HEK293 (cell line): ENCODE measurements around the gene ADAMTSL5.
A peak's percentile ranks its signal among the peaks of the same experiment; 100 is the strongest.

Experiments
- BCL11A ChIP-seq: fragments of 450-650 bp; formaldehyde crosslinking; IDR thresholded peaks from 2 replicates; pipeline ENCODE4 v1.5.1; 2016; ENCODE audit warnings: low read depth, missing biosample characterization, missing genetic modification characterization
- EGR2 ChIP-seq: fragments of 450-650 bp; formaldehyde crosslinking; IDR thresholded peaks from 2 replicates; pipeline ENCODE4 v1.5.1; 2016; ENCODE audit warnings: low read depth, missing biosample characterization, missing genetic modification characterization
- GLIS1 ChIP-seq: fragments of 450-650 bp; formaldehyde crosslinking; IDR thresholded peaks from 2 replicates; pipeline ENCODE4 v1.5.1; 2016; ENCODE audit warnings: missing biosample characterization, missing genetic modification characterization
- GLIS2 ChIP-seq: fragments of 450-650 bp; formaldehyde crosslinking; IDR thresholded peaks from 2 replicates; pipeline ENCODE4 v1.5.1; 2016; ENCODE audit warnings: missing biosample characterization, missing genetic modification characterization
- HOXA7 ChIP-seq: sonication (generic); formaldehyde crosslinking; IDR thresholded peaks from 2 replicates; pipeline ENCODE4 v1.8.1; 2022; ENCODE audit warnings: missing genetic modification reagents, borderline replicate concordance
- OSR2 ChIP-seq: fragments of 450-650 bp; formaldehyde crosslinking; IDR thresholded peaks from 2 replicates; pipeline ENCODE4 v1.5.1; 2016; ENCODE audit warnings: missing biosample characterization, missing genetic modification characterization
- OVOL3 ChIP-seq: fragments of 450-650 bp; formaldehyde crosslinking; IDR thresholded peaks from 2 replicates; pipeline ENCODE4 v1.5.1; 2016; ENCODE audit warnings: missing biosample characterization, missing genetic modification characterization
- RBAK ChIP-seq: fragments of 450-650 bp; formaldehyde crosslinking; IDR thresholded peaks from 2 replicates; pipeline ENCODE4 v1.5.1; 2016; ENCODE audit warnings: missing biosample characterization, missing genetic modification characterization
- SALL2 ChIP-seq: fragments of 450-650 bp; formaldehyde crosslinking; IDR thresholded peaks from 2 replicates; pipeline ENCODE4 v1.5.0; 2017; ENCODE audit warnings: missing biosample characterization, mild to moderate bottlenecking, missing genetic modification characterization, borderline replicate concordance
- TCF7L2 ChIP-seq: IDR thresholded peaks from 2 replicates; pipeline ENCODE4 v1.6.1; 2011; ENCODE audit warnings: low read depth, mild to moderate bottlenecking, inconsistent platforms, low read length, moderate library complexity, borderline replicate concordance
- ZBTB20 ChIP-seq: fragments of 450-650 bp; formaldehyde crosslinking; IDR thresholded peaks from 2 replicates; pipeline ENCODE4 v1.5.1; 2016; ENCODE audit warnings: missing biosample characterization, missing genetic modification characterization
- ZBTB48 ChIP-seq: fragments of 450-650 bp; formaldehyde crosslinking; IDR thresholded peaks from 2 replicates; pipeline ENCODE4 v1.5.1; 2016; ENCODE audit warnings: missing biosample characterization, missing genetic modification characterization
- ZEB2 ChIP-seq: fragments of 450-650 bp; formaldehyde crosslinking; IDR thresholded peaks from 2 replicates; pipeline ENCODE4 v1.5.1; 2016; ENCODE audit warnings: missing biosample characterization, missing genetic modification characterization
- ZNF133 ChIP-seq: fragments of 450-650 bp; formaldehyde crosslinking; IDR thresholded peaks from 2 replicates; pipeline ENCODE4 v1.5.1; 2016; ENCODE audit warnings: missing biosample characterization, missing genetic modification characterization
- ZNF184 ChIP-seq: fragments of 450-650 bp; IDR thresholded peaks from 2 replicates; pipeline ENCODE4 v1.5.1; 2018; ENCODE audit warnings: missing biosample characterization, mild to moderate bottlenecking, missing genetic modification characterization
- ZNF2 ChIP-seq: fragments of 450-650 bp; formaldehyde crosslinking; IDR thresholded peaks from 2 replicates; pipeline ENCODE4 v1.5.1; 2016; ENCODE audit warnings: missing biosample characterization, missing genetic modification characterization
- ZNF202 ChIP-seq: fragments of 450-650 bp; formaldehyde crosslinking; IDR thresholded peaks from 2 replicates; pipeline ENCODE4 v1.5.1; 2016; ENCODE audit warnings: missing biosample characterization, missing genetic modification characterization, borderline replicate concordance
- ZNF214 ChIP-seq: fragments of 450-650 bp; formaldehyde crosslinking; IDR thresholded peaks from 2 replicates; pipeline ENCODE4 v1.5.1; 2017; ENCODE audit warnings: missing biosample characterization, mild to moderate bottlenecking, missing genetic modification characterization, borderline replicate concordance
- ZNF223 ChIP-seq: fragments of 450-650 bp; formaldehyde crosslinking; IDR thresholded peaks from 2 replicates; pipeline ENCODE4 v1.5.1; 2016; ENCODE audit warnings: missing biosample characterization, missing genetic modification characterization
- ZNF23 ChIP-seq: fragments of 450-650 bp; formaldehyde crosslinking; IDR thresholded peaks from 2 replicates; pipeline ENCODE4 v1.5.1; 2016; ENCODE audit warnings: missing biosample characterization, missing genetic modification characterization, borderline replicate concordance
- ZNF239 ChIP-seq: fragments of 450-650 bp; formaldehyde crosslinking; IDR thresholded peaks from 2 replicates; pipeline ENCODE4 v1.5.1; 2016; ENCODE audit warnings: missing biosample characterization, missing genetic modification characterization
- ZNF302 ChIP-seq: fragments of 450-650 bp; formaldehyde crosslinking; IDR thresholded peaks from 2 replicates; pipeline ENCODE4 v1.5.1; 2016; ENCODE audit warnings: missing biosample characterization, missing genetic modification characterization, low read depth
- ZNF354C ChIP-seq: fragments of 450-650 bp; formaldehyde crosslinking; IDR thresholded peaks from 2 replicates; pipeline ENCODE4 v1.5.1; 2016; ENCODE audit warnings: missing biosample characterization, missing genetic modification characterization, low read depth, borderline replicate concordance
- ZNF423 ChIP-seq: fragments of 450-650 bp; formaldehyde crosslinking; IDR thresholded peaks from 2 replicates; pipeline ENCODE4 v1.5.1; 2016; ENCODE audit warnings: missing biosample characterization, missing genetic modification characterization
- ZNF433 ChIP-seq: fragments of 450-650 bp; formaldehyde crosslinking; IDR thresholded peaks from 2 replicates; pipeline ENCODE4 v1.5.1; 2016; ENCODE audit warnings: missing biosample characterization, missing genetic modification characterization, low read depth
- ZNF510 ChIP-seq: fragments of 450-650 bp; formaldehyde crosslinking; IDR thresholded peaks from 2 replicates; pipeline ENCODE4 v1.5.1; 2018; ENCODE audit warnings: mild to moderate bottlenecking, missing genetic modification characterization, missing biosample characterization; ENCODE audit not compliant: insufficient replicate concordance
- ZNF626 ChIP-seq: fragments of 450-650 bp; sonication (Bioruptor Pico); formaldehyde crosslinking; IDR thresholded peaks from 2 replicates; pipeline ENCODE4 v1.5.1; 2018; ENCODE audit warnings: missing biosample characterization, missing genetic modification characterization, inconsistent platforms
- ZNF747 ChIP-seq: fragments of 450-650 bp; formaldehyde crosslinking; IDR thresholded peaks from 2 replicates; pipeline ENCODE4 v1.5.1; 2016; ENCODE audit warnings: missing biosample characterization, missing genetic modification characterization
- TF ChIP-seq, protein P1 (sequence below): fragments of 450-650 bp; formaldehyde crosslinking; conservative IDR thresholded peaks from 2 replicates; pipeline ENCODE4 v1.5.1; 2016; ENCODE audit warnings: low read depth, missing biosample characterization, missing genetic modification characterization
- TF ChIP-seq, protein P2 (sequence below): fragments of 450-650 bp; formaldehyde crosslinking; IDR thresholded peaks from 2 replicates; pipeline ENCODE4 v1.5.1; 2016; ENCODE audit warnings: missing biosample characterization, missing genetic modification characterization
- TF ChIP-seq, protein P3 (sequence below): fragments of 450-650 bp; IDR thresholded peaks from 2 replicates; pipeline ENCODE4 v1.5.1; 2018; ENCODE audit warnings: missing biosample characterization, mild to moderate bottlenecking, missing genetic modification characterization
- TF ChIP-seq, protein P4 (sequence below): fragments of 450-650 bp; formaldehyde crosslinking; IDR thresholded peaks from 2 replicates; pipeline ENCODE4 v1.5.1; 2016; ENCODE audit warnings: missing biosample characterization, missing genetic modification characterization

The ADAMTSL5 gene

DNA sequence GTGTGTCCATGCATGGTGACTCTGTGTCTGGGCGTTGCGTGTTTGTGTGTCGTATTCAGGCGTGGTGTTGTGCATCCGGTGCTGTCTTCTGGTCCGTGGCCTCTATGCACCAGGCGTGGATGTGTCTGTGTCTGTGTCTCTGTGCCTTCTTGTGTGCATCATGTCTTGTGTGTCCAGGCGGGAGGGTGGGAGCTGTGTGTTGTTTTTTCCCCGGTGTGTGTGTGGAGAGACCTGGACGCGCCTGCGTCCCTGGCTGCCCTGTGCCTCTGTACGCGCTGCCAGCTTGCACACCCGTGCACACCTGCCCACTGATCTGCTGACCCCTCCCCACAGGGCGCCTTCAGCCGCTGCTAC is 12.1 kb upstream of the ADAMTSL5 start (continued):
- TF ChIP-seq, protein P1, sequence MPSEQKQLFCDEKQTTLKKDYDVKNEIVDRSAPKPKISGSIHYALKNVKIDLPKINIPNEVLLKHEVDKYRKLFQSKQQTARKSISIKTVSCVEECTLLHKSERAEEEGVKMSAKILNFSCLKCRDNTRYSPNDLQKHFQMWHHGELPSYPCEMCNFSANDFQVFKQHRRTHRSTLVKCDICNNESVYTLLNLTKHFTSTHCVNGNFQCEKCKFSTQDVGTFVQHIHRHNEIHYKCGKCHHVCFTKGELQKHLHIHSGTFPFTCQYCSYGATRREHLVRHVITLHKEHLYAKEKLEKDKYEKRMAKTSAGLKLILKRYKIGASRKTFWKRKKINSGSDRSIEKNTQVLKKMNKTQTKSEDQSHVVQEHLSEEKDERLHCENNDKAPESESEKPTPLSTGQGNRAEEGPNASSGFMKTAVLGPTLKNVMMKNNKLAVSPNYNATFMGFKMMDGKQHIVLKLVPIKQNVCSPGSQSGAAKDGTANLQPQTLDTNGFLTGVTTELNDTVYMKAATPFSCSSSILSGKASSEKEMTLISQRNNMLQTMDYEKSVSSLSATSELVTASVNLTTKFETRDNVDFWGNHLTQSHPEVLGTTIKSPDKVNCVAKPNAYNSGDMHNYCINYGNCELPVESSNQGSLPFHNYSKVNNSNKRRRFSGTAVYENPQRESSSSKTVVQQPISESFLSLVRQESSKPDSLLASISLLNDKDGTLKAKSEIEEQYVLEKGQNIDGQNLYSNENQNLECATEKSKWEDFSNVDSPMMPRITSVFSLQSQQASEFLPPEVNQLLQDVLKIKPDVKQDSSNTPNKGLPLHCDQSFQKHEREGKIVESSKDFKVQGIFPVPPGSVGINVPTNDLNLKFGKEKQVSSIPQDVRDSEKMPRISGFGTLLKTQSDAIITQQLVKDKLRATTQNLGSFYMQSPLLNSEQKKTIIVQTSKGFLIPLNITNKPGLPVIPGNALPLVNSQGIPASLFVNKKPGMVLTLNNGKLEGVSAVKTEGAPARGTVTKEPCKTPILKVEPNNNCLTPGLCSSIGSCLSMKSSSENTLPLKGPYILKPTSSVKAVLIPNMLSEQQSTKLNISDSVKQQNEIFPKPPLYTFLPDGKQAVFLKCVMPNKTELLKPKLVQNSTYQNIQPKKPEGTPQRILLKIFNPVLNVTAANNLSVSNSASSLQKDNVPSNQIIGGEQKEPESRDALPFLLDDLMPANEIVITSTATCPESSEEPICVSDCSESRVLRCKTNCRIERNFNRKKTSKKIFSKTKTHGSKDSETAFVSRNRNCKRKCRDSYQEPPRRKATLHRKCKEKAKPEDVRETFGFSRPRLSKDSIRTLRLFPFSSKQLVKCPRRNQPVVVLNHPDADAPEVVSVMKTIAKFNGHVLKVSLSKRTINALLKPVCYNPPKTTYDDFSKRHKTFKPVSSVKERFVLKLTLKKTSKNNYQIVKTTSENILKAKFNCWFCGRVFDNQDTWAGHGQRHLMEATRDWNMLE (tag by site-specific recombination), result no peak
- no peak for TF ChIP-seq ZNF302
- TF ChIP-seq OVOL3 (tag by site-specific recombination), result no peak
- TF ChIP-seq ZNF214 (tag by site-specific recombination), result no peak
- TF ChIP-seq OSR2 (tag by site-specific recombination), result no peak
- 0 out of 2 replicates have a peak, but pooled peaks have one; percentile 5 for TF ChIP-seq ZNF433 (tag by site-specific recombination)
- TF ChIP-seq SALL2 (tag by site-specific recombination), result no peak
- TF ChIP-seq ZNF23 (tag by site-specific recombination), result 0 out of 2 replicates have a peak, but pooled peaks have one; percentile 7
- TF ChIP-seq TCF7L2, result no peak
- TF ChIP-seq ZNF510 (tag by site-specific recombination), result no peak
- 0 out of 2 replicates have a peak, but pooled peaks have one; percentile 41 for TF ChIP-seq ZNF747
- 0 out of 2 replicates have a peak, but pooled peaks have one; percentile 15 for TF ChIP-seq BCL11A
- TF ChIP-seq ZBTB48, result no peak
- TF ChIP-seq, protein P2, sequence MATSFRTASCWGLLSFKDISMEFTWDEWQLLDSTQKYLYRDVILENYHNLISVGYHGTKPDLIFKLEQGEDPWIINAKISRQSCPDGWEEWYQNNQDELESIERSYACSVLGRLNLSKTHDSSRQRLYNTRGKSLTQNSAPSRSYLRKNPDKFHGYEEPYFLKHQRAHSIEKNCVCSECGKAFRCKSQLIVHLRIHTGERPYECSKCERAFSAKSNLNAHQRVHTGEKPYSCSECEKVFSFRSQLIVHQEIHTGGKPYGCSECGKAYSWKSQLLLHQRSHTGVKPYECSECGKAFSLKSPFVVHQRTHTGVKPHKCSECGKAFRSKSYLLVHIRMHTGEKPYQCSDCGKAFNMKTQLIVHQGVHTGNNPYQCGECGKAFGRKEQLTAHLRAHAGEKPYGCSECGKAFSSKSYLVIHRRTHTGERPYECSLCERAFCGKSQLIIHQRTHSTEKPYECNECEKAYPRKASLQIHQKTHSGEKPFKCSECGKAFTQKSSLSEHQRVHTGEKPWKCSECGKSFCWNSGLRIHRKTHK (tag by site-specific recombination), result no peak
- 0 out of 2 replicates have a peak, but pooled peaks have one; percentile 5 for TF ChIP-seq ZNF239 (tag by site-specific recombination)
- TF ChIP-seq ZNF184 (tag by site-specific recombination), result no peak
- no peak for TF ChIP-seq ZNF626 (tag by site-specific recombination)
- TF ChIP-seq ZNF202 (tag by site-specific recombination), result no peak
- TF ChIP-seq ZBTB20 (tag by site-specific recombination), result peak; percentile 13; the same call in 1 of the 2 replicates
- TF ChIP-seq ZNF133, result 0 out of 2 replicates have a peak, but pooled peaks have one; percentile 7
- no peak for TF ChIP-seq GLIS1 (tag by site-specific recombination)
- TF ChIP-seq HOXA7 (CRISPR knock-in tag), result no peak
- TF ChIP-seq, protein P3, sequence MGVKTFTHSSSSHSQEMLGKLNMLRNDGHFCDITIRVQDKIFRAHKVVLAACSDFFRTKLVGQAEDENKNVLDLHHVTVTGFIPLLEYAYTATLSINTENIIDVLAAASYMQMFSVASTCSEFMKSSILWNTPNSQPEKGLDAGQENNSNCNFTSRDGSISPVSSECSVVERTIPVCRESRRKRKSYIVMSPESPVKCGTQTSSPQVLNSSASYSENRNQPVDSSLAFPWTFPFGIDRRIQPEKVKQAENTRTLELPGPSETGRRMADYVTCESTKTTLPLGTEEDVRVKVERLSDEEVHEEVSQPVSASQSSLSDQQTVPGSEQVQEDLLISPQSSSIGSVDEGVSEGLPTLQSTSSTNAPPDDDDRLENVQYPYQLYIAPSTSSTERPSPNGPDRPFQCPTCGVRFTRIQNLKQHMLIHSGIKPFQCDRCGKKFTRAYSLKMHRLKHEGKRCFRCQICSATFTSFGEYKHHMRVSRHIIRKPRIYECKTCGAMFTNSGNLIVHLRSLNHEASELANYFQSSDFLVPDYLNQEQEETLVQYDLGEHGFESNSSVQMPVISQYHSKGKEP (tag by site-specific recombination), result no peak
- TF ChIP-seq, protein P4, sequence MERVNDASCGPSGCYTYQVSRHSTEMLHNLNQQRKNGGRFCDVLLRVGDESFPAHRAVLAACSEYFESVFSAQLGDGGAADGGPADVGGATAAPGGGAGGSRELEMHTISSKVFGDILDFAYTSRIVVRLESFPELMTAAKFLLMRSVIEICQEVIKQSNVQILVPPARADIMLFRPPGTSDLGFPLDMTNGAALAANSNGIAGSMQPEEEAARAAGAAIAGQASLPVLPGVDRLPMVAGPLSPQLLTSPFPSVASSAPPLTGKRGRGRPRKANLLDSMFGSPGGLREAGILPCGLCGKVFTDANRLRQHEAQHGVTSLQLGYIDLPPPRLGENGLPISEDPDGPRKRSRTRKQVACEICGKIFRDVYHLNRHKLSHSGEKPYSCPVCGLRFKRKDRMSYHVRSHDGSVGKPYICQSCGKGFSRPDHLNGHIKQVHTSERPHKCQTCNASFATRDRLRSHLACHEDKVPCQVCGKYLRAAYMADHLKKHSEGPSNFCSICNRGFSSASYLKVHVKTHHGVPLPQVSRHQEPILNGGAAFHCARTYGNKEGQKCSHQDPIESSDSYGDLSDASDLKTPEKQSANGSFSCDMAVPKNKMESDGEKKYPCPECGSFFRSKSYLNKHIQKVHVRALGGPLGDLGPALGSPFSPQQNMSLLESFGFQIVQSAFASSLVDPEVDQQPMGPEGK (tag by site-specific recombination), result no peak; the same call in none of the 2 replicates
- no peak for TF ChIP-seq EGR2 (tag by site-specific recombination)
- no peak for TF ChIP-seq RBAK
- no peak for TF ChIP-seq ZNF354C (tag by site-specific recombination)
- no peak for TF ChIP-seq GLIS2 (tag by site-specific recombination)
- no peak for TF ChIP-seq ZNF423
- no peak; the same call in 1 of the 2 replicates for TF ChIP-seq ZNF2 (tag by site-specific recombination)
- no peak for TF ChIP-seq ZNF223
- TF ChIP-seq ZEB2 (tag by site-specific recombination), result no peak
